RWPE1 (cell line): ENCODE data around the gene ATXN1.
"Not testable (repeated sequence)": the region's sequence is repeated elsewhere in the genome, so short reads cannot be mapped to it uniquely, and the experiment has no call there.

Experiments
- CTCF ChIA-PET: fragments of 350-600 bp; sonication (Branson Sonifier 250); formaldehyde crosslinking; extraction: SDS; loops from one replicate; lab custom pipeline; 2021; lab: Yijun Ruan, JAX
- POLR2A ChIA-PET: fragments of 400-600 bp; formaldehyde crosslinking; extraction: SDS; loops from one replicate; lab custom pipeline; 2020; ENCODE audit warnings: antibody characterized with exemption; ENCODE audit not compliant: low non-redundant PET; lab: Yijun Ruan, JAX
- DNase-seq: peaks from one replicate; pipeline ENCODE4 v3.0.0; 2012; ENCODE audit warnings: low spot score
- H3K27ac ChIP-seq: fragments of 450-650 bp; 2 replicates; pipeline ENCODE4 v1.5.1; 2017
- CTCF ChIP-seq: fragments of 450-650 bp; conservative IDR thresholded peaks from 2 replicates; pipeline ENCODE4 v1.5.1; 2017; ENCODE audit warnings: low read depth, mild to moderate bottlenecking

Gene ATXN1

GRCh38 chr6:16408766-16409165 lies 352.5 kb downstream of the ATXN1 start:
- no peak for TF ChIP-seq CTCF
- CTCF ChIA-PET = interaction anchor here (0.6 to 1.8 kb wide), 7 partner anchors 7 to 924 kb away, joined by 3 to 15 read pairs (median 5); no protein-coding TSS in a partner anchor
- POLR2A ChIA-PET = no interaction called here
- DNase-seq = no peak
- no peak overlapping the region for H3K27ac ChIP-seq

GRCh38 chr6:16406966-16407365 lies 354.3 kb downstream of the ATXN1 start:
- POLR2A ChIA-PET = no interaction called here
- no peak for DNase-seq
- H3K27ac ChIP-seq = no peak overlapping the region
- TF ChIP-seq CTCF = no peak
- CTCF ChIA-PET = interaction anchor here (1.2 kb wide), 1 partner anchor 75 kb away, joined by 4 read pairs; no protein-coding TSS in a partner anchor

- POLR2A ChIA-PET = not testable (repeated sequence)
These were observed 354.7 kb downstream of the ATXN1 start for GRCh38 chr6:16406538-16406937.

GRCh38 chr6:16405375-16405774 lies 355.9 kb downstream of the ATXN1 start:
- TF ChIP-seq CTCF = no peak
- no peak for DNase-seq
- H3K27ac ChIP-seq = no peak overlapping the region
- ChIA-PET POLR2A (no interaction called here), CTCF (no interaction called here)

More at GRCh38 chr6:16406538-16406937, 354.7 kb downstream of the ATXN1 start:
- CTCF ChIA-PET = interaction anchor here (1.2 kb wide), 1 partner anchor 75 kb away, joined by 4 read pairs; no protein-coding TSS in a partner anchor
- DNase-seq, H3K27ac ChIP-seq: not testable (repeated sequence)

GRCh38 chr6:16404456-16404855 lies 356.8 kb downstream of the ATXN1 start:
- ChIA-PET CTCF (no interaction called here), POLR2A (no interaction called here)
- DNase-seq = no peak
- no peak overlapping the region for H3K27ac ChIP-seq
- TF ChIP-seq CTCF = no peak

- POLR2A ChIA-PET = no interaction called here
- no peak overlapping the region for H3K27ac ChIP-seq
- 0 out of 2 replicates have a peak, but pooled peaks have one; percentile 10 for TF ChIP-seq CTCF
- peak; percentile 5 for DNase-seq
- CTCF ChIA-PET = interaction anchor here (1.2 kb wide), 1 partner anchor 70 kb away, joined by 4 read pairs; no protein-coding TSS in a partner anchor
These were observed 357.4 kb downstream of the ATXN1 start for GRCh38 chr6:16403831-16404230.

- no peak for DNase-seq
- ChIA-PET POLR2A (no interaction called here), CTCF (interaction anchor here (0.7 kb wide), 1 partner anchor 335 kb away, joined by 4 read pairs; no protein-coding TSS in a partner anchor)
- no peak for TF ChIP-seq CTCF
- H3K27ac ChIP-seq = no peak overlapping the region
These were observed 358.7 kb downstream of the ATXN1 start for GRCh38 chr6:16402581-16402900.
